B cell (primary cell): Measurements from ENCODE around the gene TENT5C. TPM values are rescaled to one million over a fixed set of nuclear protein-coding genes. Genes with fewer than 3 reads are reported as not detected.

Experiments
- ATAC-seq: fragments of 200-7000 bp; cut with Tn5 transposase; one replicate; pipeline ENCODE4 v1.10.0; 2021; ENCODE audit warnings: low read depth, mild to moderate bottlenecking, moderate number of reproducible peaks, moderate library complexity
- CTCF ChIA-PET: fragments of 350-600 bp; sonication (Branson Sonifier 250); formaldehyde crosslinking; loops from one replicate; lab custom pipeline; 2021; ENCODE audit warnings: antibody characterized with exemption, inconsistent platforms; lab: Charles Lee
- POLR2A ChIA-PET: fragments of 350-600 bp; sonication (Branson Sonifier 250); formaldehyde crosslinking; loops from one replicate; lab custom pipeline; 2021; ENCODE audit warnings: antibody characterized with exemption; lab: Charles Lee
- DNase-seq: peaks from one replicate; pipeline ENCODE4 v3.0.0; 2013
- H2AFZ ChIP-seq: 2 replicates; pipeline ENCODE4 v1.6.1; 2012; ENCODE audit warnings: mild to moderate bottlenecking, low read depth, low read length; ENCODE audit not compliant: insufficient read depth, poor library complexity, severe bottlenecking
- H3K27ac ChIP-seq, 2 donors: 1 replicate in 1 of 2; 2 replicates in 1 of 2; pipeline ENCODE4 v1.5.1; 2012 to 2013; ENCODE audit warnings: low read length in 2 of 2, mild to moderate bottlenecking in 2 of 2, moderate library complexity in 1 of 2
- H3K27me3 ChIP-seq, 4 experiments: fragments of 200-600 bp in 1 of 4; sonication (generic) in 1 of 4; replicated peaks in 1 of 4; 1 replicate in 2 of 4; 2 replicates in 2 of 4; pipeline versions ENCODE4 v1.6.1 to v1.7.0; 2013 to 2016; ENCODE audit warnings: low read length in 3 of 4, mild to moderate bottlenecking in 2 of 4, mixed read lengths in 1 of 4, moderate library complexity in 1 of 4; ENCODE audit not compliant: insufficient read depth in 4 of 4, control insufficient read depth in 3 of 4; ENCODE audit errors: control extremely low read depth in 1 of 4
- H3K36me3 ChIP-seq, 2 experiments: replicated peaks in 1 of 2; 1 replicate in 1 of 2; 2 replicates in 1 of 2; pipeline versions ENCODE4 v1.6.1 to v1.7.1; 2013; ENCODE audit warnings: low read length in 1 of 2; ENCODE audit not compliant: insufficient read depth in 2 of 2, control insufficient read depth in 1 of 2; ENCODE audit errors: control extremely low read depth in 1 of 2, extremely low read depth in 1 of 2
- H3K4me1 ChIP-seq, 2 donors: fragments of 200-600 bp in 1 of 2; sonication (generic) in 1 of 2; 1 replicate in 1 of 2; 2 replicates in 1 of 2; pipeline versions ENCODE4 v1.5.1 to v1.6.1; 2013 to 2017; ENCODE audit warnings: low read length in 2 of 2; ENCODE audit not compliant: control insufficient read depth in 2 of 2, insufficient read depth in 2 of 2
- H3K4me2 ChIP-seq: replicated peaks from 2 replicates; pipeline ENCODE3; 2012; ENCODE audit warnings: mild to moderate bottlenecking, low read depth, low read length; ENCODE audit not compliant: poor library complexity, severe bottlenecking
- H3K4me3 ChIP-seq, 5 experiments: fragments of 200-600 bp in 1 of 5; sonication (generic) in 1 of 5; 1 replicate in 3 of 5; 2 replicates in 2 of 5; pipeline versions ENCODE4 v1.5.1 to v1.7.0; 2011 to 2016; ENCODE audit warnings: low read length in 4 of 5, mild to moderate bottlenecking in 4 of 5, low read depth in 2 of 5, control low read depth in 1 of 5, moderate library complexity in 1 of 5; ENCODE audit not compliant: insufficient read depth in 1 of 5; ENCODE audit errors: control extremely low read depth in 1 of 5, extremely low read depth in 1 of 5
- H3K79me2 ChIP-seq: fragments of 200-600 bp; sonication (generic); one replicate; pipeline ENCODE4 v1.6.0; 2016; ENCODE audit warnings: low read length; ENCODE audit not compliant: control insufficient read depth, insufficient read depth
- H3K9ac ChIP-seq: fragments of 200-600 bp; sonication (generic); 2 replicates; pipeline ENCODE4 v1.6.1; 2017; ENCODE audit warnings: mild to moderate bottlenecking, low read length, moderate library complexity
- H3K9me3 ChIP-seq, 3 donors: one replicate each; pipeline versions ENCODE4 v1.6.1 to v1.7.1; 2013; ENCODE audit warnings: low read length in 2 of 3; ENCODE audit not compliant: control insufficient read depth in 2 of 3, insufficient read depth in 1 of 3; ENCODE audit errors: control extremely low read depth in 1 of 3
- H4K20me1 ChIP-seq: 2 replicates; pipeline ENCODE4 v1.6.0; 2012; ENCODE audit warnings: mild to moderate bottlenecking, low read length; ENCODE audit not compliant: insufficient read depth, control insufficient read depth, poor library complexity, severe bottlenecking
- H3K27ac Mint-ChIP-seq: one replicate; pipeline ENCODE4 v1.8.0; 2021; ENCODE audit warnings: mixed read lengths
- H3K27me3 Mint-ChIP-seq: one replicate; pipeline ENCODE4 v1.8.0; 2021; ENCODE audit warnings: mixed read lengths
- H3K4me1 Mint-ChIP-seq: one replicate; pipeline ENCODE4 v1.8.0; 2021; ENCODE audit warnings: mixed read lengths
- H3K4me3 Mint-ChIP-seq: one replicate; pipeline ENCODE4 v1.8.0; 2021; ENCODE audit warnings: mixed read lengths
- H3K9me3 Mint-ChIP-seq: one replicate; pipeline ENCODE4 v1.8.0; 2022; ENCODE audit warnings: mixed read lengths; ENCODE audit not compliant: insufficient read depth
- CTCF ChIP-seq: fragments of 200-600 bp; IDR thresholded peaks from one replicate; pipeline ENCODE4 v1.8.0; 2022; ENCODE audit warnings: antibody characterized with exemption, mild to moderate bottlenecking
- EZH2 ChIP-seq: IDR thresholded peaks from 2 replicates; pipeline ENCODE4 v1.6.1; 2012; ENCODE audit warnings: borderline replicate concordance, low read depth, mild to moderate bottlenecking, moderate library complexity, low read length; ENCODE audit not compliant: insufficient read depth, poor library complexity, severe bottlenecking
- WGBS: methylation state at CpG from one replicate; pipeline ENCODE4 v1.1.5; 2013; ENCODE audit warnings: missing lambda C conversion rate; ENCODE audit not compliant: insufficient coverage; 5-methylcytosine and 5-hydroxymethylcytosine counted together
- intact Hi-C: fragments of 100-400 bp; cut with micrococcal nuclease; formaldehyde crosslinking; loops from one replicate; pipeline ENCODE4 v1.10.0; 2022
- polyA plus RNA-seq: library from polyadenylated mRNA; depleted of rRNA; stranded (reverse); fragments of >200 nt; gene quantifications from 2 replicates; pipeline ENCODE4 v1.2.3, GENCODE V29; 2012
- total RNA-seq, 2 donors: library from RNA; stranded (reverse); fragments of 120-200 nt in 1 of 2; gene quantifications; 1 replicate in 1 of 2; 2 replicates in 1 of 2; pipeline versions ENCODE4 v1.2.3 to v1.2.4, GENCODE V29; 2013 to 2022

Gene TENT5C
- total and polyA plus RNA-seq, 2 donors (not counting 1 experiment from before 2014, with no cell fraction given) = 65.4 to 112 TPM

DNA sequence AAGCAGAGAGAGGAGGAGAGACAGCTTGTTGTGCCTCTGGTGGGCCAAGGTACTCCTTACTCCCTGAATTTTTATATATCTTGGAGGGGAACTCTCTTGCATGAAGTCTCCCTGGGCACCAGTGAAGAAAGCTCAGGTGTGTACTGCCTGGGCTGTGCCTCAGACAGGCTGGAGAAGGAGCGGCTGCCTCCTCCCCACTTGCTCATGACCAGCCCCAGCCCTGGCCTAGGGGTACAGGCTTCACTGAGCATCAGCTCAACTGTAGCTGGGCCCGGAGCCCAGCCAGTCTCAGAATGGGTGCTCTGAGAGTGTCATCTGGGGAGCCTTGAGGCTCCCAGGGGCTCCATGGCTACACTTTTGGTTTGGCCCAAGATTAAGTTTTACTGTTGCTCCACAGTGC is 44.8 kb upstream of the TENT5C start:
- Histone ChIP-seq H3K4me2 (no peak overlapping the region), H3K27me3 (no peaks in the 10 kb centered on the region), H3K4me3 (no peak overlapping the region), H4K20me1 (no peaks in the 10 kb centered on the region), H3K27ac (no peak overlapping the region), H3K36me3 (no peaks in the 10 kb centered on the region), H2AFZ (no peak overlapping the region), H3K9ac (no peak overlapping the region), H3K4me1 (peaks cover 6 to 7% of the 10 kb centered on the region in 2 donors), H3K9me3 (peaks cover 0 to 11% (median 0%) of the 10 kb centered on the region in 3 donors), H3K79me2 (no peaks in the 10 kb centered on the region)
- ChIA-PET CTCF (interaction anchor here (0.8 to 1.6 kb wide), 3 partner anchors 26 to 194 kb away, joined by 3 to 7 read pairs (median 3); no protein-coding TSS in a partner anchor), POLR2A (no interaction called here)
- intact Hi-C loops = no loop called here
- Mint-ChIP-seq H3K27ac (no peak overlapping the region), H3K9me3 (peaks cover 5% of the 10 kb centered on the region), H3K4me1 (peaks cover 10% of the 10 kb centered on the region), H3K27me3 (peaks cover 4% of the 10 kb centered on the region), H3K4me3 (no peak overlapping the region)
- ATAC-seq (no peak), DNase-seq (no peak)
- 95% methylated on average over 2 of the region's 2 CpGs for WGBS
- no peak for TF ChIP-seq EZH2
- TF ChIP-seq CTCF = no peak

DNA sequence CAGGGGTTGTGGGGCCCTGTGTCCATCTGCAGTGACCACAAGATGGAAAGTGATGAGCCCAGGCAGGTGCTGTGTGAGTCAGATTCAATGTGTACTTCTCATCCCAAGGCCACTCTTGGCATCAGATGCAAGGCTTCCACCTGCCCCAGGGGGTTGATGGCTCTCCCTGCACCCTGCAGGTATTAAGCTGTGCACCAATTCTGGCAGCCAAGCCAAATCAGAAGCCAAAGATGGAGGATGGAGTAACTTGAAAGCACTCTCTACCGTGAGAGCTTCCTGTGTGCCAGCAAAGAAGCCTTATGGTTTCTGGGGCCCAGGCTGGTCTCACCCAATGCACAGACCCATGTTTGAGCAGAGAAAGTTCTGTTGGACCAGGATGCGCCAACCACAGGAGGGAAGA is 44.3 kb upstream of the TENT5C start:
- Mint-ChIP-seq H3K9me3 (peaks cover 5% of the 10 kb centered on the region), H3K27me3 (peaks cover 4% of the 10 kb centered on the region), H3K4me1 (peaks cover 8% of the 10 kb centered on the region), H3K4me3 (no peak overlapping the region), H3K27ac (no peak overlapping the region)
- H3K36me3 ChIP-seq = no peaks in the 10 kb centered on the region
- no peak overlapping the region for H3K27ac ChIP-seq
- CTCF ChIA-PET = interaction anchor here (0.8 to 1.6 kb wide), 2 partner anchors 26 to 194 kb away, joined by 3 to 7 read pairs; no protein-coding TSS in a partner anchor
- POLR2A ChIA-PET = no interaction called here
- TF ChIP-seq CTCF = no peak
- TF ChIP-seq EZH2 = no peak
- intact Hi-C loops = no loop called here
- H3K27me3 ChIP-seq = no peaks in the 10 kb centered on the region
- peaks cover 0 to 11% (median 0%) of the 10 kb centered on the region in 3 donors for H3K9me3 ChIP-seq
- no peaks in the 10 kb centered on the region for H4K20me1 ChIP-seq
- 100% methylated on average over 1 of the region's 2 CpGs for WGBS
- H3K79me2 ChIP-seq = no peaks in the 10 kb centered on the region
- no peak overlapping the region for H2AFZ ChIP-seq
- no peak for DNase-seq
- H3K4me3 ChIP-seq = no peak overlapping the region
- H3K9ac ChIP-seq = no peak overlapping the region
- H3K4me1 ChIP-seq = peaks cover 3 to 6% of the 10 kb centered on the region in 2 donors
- H3K4me2 ChIP-seq = no peak overlapping the region
- no peak for ATAC-seq
